Adipose tissue (tissue), 3 donors: ENCODE measurements around the gene GPRASP3. TPM values are rescaled to one million over a fixed set of nuclear protein-coding genes. Genes with fewer than 3 reads are reported as not detected.
A peak's percentile ranks its signal among the peaks of the same experiment; 100 is the strongest.
"Not testable (repeated sequence)": the region's sequence is repeated elsewhere in the genome, so short reads cannot be mapped to it uniquely, and the experiment has no call there.

Experiments used
- H3K27ac ChIP-seq: one replicate; pipeline ENCODE4 v1.5.1; 2013; ENCODE audit warnings: low read depth, low read length
- WGBS, 3 donors: extraction: QIAGEN DNeasy Blood & Tissue Kit; methylation state at CpG; one replicate each; pipeline ENCODE4 v1.1.7; 2013; 5-methylcytosine and 5-hydroxymethylcytosine counted together
- polyA plus RNA-seq, 3 donors: library from polyadenylated mRNA; stranded (reverse); fragments of 200-250 nt; gene quantifications; one replicate each; pipeline ENCODE4 v1.2.3, GENCODE V29; 2013
- donor health status: healthy with polysubstance abuse.
- donor health status: Bipolar disorder and iron deficiency.
- donor health status: healthy.

GPRASP3 gene
- polyA plus RNA-seq: 1 to 10 TPM; 1.1 to 2.1 (median 1.2) TPM

DNA sequence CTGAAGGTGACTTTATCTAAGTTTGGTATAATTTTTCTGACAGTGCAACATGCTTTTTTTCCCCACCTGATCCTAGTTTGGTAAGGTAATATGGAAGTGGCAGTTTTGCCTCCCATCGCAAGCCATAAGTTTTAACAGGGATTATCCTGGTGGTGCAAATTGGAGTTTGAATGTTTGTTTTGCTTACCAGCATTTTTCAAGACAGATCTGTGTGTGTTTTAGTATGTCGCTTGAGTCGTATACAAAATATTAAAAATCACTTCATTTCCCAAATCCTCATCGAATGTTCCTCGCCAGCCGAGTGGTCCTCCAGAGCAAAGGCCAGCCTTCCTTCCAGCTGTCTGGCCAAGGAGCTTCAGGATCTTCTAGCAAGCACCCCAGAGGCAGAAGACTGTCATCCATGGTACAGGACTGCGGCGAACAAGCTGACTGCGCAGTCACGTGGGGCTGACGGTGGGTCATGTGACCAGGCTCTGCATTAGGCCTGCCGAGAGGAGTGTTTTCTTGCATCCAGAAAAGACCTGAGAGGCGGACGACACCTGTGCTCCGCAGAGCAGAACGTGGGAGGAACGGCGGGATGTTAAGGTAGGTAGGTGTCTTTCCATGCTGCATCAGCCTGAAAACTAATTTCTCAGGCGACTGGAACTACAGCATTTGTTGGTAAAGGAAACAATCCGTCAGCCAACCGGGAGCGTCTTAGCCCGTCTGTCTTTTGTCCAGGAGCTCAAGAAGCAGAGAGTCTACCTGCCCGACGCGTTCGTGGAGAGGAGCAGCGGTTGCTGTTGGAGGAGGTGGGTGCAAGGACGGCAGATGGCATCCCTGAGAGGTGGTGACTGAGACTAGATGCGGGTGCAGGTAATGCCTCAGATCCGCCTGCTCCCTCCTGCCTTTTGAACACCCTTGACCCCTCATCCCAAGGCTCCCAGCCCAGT is at the start of gene GPRASP3:
GPRASP3 (plus strand) TSS at position 507 of the 932 bp plus-strand sequence. CDS start 28,253 bp downstream, outside the sequence.
- no peak within 1 kb of the TSS for H3K27ac ChIP-seq

DNA sequence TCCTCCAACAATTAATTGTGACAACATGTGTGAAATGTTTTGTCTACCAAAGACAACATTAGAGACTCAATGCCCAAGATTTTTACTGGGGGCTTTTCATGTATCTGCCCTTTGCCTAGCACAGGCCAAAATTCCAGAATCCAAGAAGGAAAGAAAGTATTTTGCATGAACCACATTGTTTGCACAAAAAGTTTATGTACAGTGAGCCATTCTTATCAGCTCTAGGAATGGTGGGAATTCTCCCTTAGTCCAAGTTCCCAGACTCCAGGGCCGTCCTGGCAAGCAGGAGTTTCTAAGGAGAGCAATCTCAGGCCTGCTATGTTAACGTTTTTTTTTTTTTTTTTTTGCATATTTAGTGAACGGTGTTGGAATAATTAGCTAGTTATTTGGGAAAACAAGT is 47.7 kb upstream of the GPRASP3 start:
- 26 to 50% (median 39%) methylated on average over 2 to 3 of the region's 3 CpGs for WGBS, 3 donors
- H3K27ac ChIP-seq: no peak overlapping the region

More for the DNA sequence above, at the start of gene GPRASP3:
- WGBS, 3 donors: 2 to 26% (median 4%) methylated on average over 31 of the region's 31 CpGs

DNA sequence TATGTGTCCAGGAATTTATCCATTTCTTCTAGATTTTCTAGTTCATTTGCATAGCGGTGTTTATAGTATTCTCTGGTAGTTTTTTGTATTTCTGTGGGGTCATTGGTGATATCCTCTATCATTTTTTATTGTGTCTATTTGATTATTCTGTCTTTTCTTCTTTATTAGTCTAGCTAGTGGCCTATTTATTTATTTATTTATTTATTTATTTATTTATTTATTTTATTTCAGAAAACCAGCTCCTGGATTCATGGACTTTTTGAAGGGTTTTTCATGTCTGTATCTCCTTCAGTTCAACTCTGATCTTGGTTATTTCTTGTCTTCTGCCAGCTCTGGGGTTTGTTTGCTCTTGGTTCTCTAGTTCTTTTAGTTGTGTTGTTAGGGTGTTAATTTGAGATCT is 43.1 kb upstream of the GPRASP3 start:
- not testable (repeated sequence) for H3K27ac ChIP-seq
- WGBS, 3 donors: 62 to 100% (median 93%) methylated on average over 1 of the region's 1 CpG

- 39 to 44% (median 43%) methylated on average over 2 of the region's 2 CpGs for WGBS, 3 donors
- no peak overlapping the region for H3K27ac ChIP-seq
Measured at GRCh38 chrX:102684772-102685520, 35.6 kb upstream of the GPRASP3 start.

- no peak overlapping the region for H3K27ac ChIP-seq
- 89 to 97% (median 95%) methylated on average over 3 of the region's 3 CpGs for WGBS, 3 donors
Measured at GRCh38 chrX:102694749-102695148, 25.8 kb upstream of the GPRASP3 start.

- no peak overlapping the region for H3K27ac ChIP-seq
Measured at GRCh38 chrX:102696306-102696705, 24.2 kb upstream of the GPRASP3 start.

DNA sequence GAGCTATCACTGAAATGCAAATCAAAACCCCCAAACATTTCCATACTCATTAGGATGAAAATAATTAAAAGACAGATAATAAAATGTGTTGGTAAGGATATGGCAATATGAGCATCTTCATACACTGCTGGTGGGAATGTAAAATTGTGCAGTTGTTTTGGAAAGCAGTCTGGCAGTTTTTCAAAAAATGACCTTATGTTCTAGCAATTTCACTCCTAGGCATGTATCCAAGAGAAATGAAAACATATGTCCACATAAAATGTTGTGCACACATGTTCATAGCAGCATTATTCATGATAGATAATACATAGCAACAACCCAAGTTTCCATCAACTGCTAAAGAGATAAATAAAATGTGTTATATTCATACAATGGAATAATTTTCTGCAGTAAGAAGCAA is 23.0 kb upstream of the GPRASP3 start:
- no peak overlapping the region for H3K27ac ChIP-seq

- no peak overlapping the region for H3K27ac ChIP-seq
- WGBS, 3 donors: 41 to 67% (median 48%) methylated on average over 2 of the region's 2 CpGs
Measured at GRCh38 chrX:102708900-102709299, 11.6 kb upstream of the GPRASP3 start.

DNA sequence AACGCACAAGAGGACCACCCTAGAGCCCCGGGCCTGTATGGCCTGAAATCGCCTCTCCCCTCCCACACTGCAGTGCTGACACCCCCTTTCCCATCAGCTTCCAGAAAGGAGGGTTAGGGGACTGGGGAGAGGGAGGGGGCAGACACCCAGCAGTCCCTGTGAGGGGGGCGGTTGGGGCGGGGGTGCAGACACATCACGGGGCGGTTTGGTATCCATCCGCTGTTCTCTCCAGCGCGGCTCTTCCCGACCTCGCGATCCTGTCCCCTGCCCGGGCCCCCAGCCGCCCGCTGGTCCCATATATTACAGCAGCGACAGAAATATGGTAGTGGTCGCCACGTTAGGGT is 8.7 kb upstream of the GPRASP3 start:
- WGBS, 3 donors: 5 to 26% (median 6%) methylated on average over 6 to 19 of the region's 19 CpGs
- no peak overlapping the region for H3K27ac ChIP-seq

DNA sequence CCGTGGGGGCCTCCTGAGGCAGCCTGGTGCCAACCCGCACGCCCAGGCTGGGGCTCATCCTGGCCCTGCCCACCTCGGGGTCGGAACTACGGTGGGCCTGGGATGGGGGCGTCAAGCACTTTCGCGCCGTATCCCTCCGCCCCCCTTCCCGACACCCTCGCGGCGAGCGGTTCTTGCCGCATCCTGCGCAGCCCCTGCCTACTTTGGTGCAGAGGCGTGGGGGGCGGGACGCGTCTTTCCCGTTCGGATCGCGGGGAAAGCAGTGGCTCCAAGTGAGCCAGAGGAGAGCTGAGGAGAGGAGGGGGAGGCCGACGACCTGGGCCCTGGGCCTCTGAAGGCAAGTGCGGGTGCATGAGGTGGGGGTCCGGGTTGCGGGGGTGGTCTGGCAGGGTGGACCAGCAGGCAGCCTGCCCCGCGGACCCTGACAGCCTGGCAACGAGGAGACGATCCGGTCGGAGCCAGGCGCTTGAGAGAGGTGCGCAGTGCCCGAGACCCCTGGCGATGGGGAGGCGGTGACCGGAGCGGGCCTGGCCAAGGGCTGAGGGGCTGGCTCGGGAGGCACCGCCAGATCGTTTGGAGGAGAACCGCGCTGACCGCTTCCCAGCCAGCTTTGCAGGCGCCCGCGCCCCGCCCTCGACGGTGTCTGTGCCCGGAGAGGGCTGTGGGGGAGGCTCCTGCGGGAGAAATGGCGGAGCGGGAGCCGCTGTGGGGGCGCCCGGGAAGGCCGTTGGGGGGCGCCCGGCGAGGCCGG is 8.2 kb upstream of the GPRASP3 start, which contains the start of gene GPRASP2:
GPRASP2 (plus strand) TSS at position 233 of the 751 bp plus-strand sequence. CDS start 2,422 bp downstream, outside the sequence.
- WGBS, 3 donors: 0 to 33% (median 0%) methylated on average over 23 to 66 of the region's 68 CpGs
- peak within 1 kb of the TSS; percentile 66 for H3K27ac ChIP-seq

DNA sequence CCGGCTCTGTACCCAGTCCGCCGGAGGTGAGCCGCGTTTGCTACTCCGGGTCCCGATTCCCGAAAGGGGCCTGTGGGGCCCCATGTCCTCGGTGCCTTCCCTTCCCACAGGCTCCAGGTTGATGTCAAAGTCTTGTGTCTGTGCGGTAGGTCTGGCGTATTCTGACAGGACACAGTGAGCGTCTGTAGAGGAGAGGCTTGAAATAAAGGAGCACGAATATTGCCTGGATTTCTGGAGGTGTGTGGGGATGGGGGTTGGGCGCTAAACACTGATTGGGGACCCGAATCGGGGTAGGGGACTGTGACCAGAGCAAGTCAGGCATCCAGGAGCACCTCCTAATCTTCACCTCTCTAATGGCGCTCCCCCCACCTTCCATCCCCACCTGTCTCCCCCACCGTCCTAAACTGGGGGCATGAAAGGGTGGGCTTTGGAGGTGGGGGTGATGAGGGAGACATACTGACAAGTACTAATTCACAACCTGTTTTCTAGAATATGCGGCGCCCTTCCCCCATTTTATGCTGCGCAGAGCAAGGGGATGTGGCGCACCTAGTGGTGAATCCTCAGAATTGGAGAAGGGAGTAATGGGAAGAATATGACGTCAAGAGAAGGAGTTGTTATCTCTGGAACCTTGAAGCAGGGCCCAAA is 7.4 kb upstream of the GPRASP3 start:
- 1 to 30% (median 3%) methylated on average over 14 to 23 of the region's 23 CpGs for WGBS, 3 donors
- H3K27ac ChIP-seq: peak overlapping the region; percentile 66

GRCh38 chrX:102714994-102715393 is 5.5 kb upstream of the GPRASP3 start:
- WGBS, 3 donors: 72 to 84% (median 74%) methylated on average over 6 of the region's 6 CpGs
- no peak overlapping the region for H3K27ac ChIP-seq

DNA sequence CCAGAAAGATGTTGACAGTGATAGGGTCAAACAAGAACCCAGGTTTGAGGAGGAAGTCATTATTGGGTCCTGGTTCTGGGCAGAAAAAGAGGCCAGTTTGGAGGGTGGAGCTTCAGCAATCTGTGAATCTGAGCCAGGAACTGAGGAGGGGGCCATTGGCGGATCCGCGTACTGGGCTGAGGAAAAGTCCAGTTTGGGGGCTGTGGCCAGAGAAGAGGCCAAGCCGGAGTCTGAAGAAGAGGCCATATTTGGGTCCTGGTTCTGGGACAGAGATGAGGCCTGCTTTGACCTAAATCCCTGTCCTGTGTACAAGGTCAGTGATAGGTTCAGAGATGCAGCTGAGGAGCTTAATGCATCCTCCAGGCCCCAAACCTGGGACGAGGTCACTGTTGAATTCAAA is 4.6 kb upstream of the GPRASP3 start:
- 92 to 98% (median 92%) methylated on average over 5 of the region's 5 CpGs for WGBS, 3 donors
- H3K27ac ChIP-seq: no peak overlapping the region

- 44 to 60% (median 46%) methylated on average over 2 to 7 of the region's 7 CpGs for WGBS, 3 donors
Measured at GRCh38 chrX:102721169-102721506, 595 bp downstream of the GPRASP3 start.

GRCh38 chrX:102723456-102723855 is 2.9 kb downstream of the GPRASP3 start:
- 50 to 100% (median 93%) methylated on average over 1 of the region's 1 CpG for WGBS, 3 donors
- H3K27ac ChIP-seq: no peak overlapping the region

More at GRCh38 chrX:102721169-102721506, 595 bp downstream of the GPRASP3 start:
- H3K27ac ChIP-seq: not testable (repeated sequence)

GRCh38 chrX:102727761-102728160 is 7.2 kb downstream of the GPRASP3 start:
- 44 to 92% (median 92%) methylated on average over 1 of the region's 1 CpG for WGBS, 3 donors

DNA sequence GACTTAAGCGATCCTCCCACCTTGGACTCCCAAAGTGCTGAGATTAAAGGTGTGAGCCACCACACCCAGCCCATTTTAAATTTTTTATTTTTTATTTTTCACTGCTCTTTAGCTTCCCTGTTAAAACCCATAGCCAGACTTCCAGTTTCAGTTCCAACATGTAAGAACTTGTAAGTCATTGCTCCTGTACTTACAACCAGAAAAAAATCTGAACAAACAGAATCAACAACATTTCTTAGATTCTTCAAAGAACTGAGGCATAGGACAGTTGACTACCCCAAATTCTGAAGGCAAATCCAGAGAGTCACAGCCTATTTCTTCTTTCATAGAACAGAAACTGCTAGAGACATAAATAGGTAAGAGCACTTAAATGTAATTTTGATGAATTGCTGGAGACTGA is 8.1 kb downstream of the GPRASP3 start:
- 92 to 95% (median 92%) methylated on average over 1 of the region's 1 CpG for WGBS, 3 donors
- no peak overlapping the region for H3K27ac ChIP-seq

More at GRCh38 chrX:102727761-102728160, 7.2 kb downstream of the GPRASP3 start:
- no peak overlapping the region for H3K27ac ChIP-seq

GRCh38 chrX:102739657-102740056 is 19.1 kb downstream of the GPRASP3 start:
- WGBS, 3 donors: 66 to 77% (median 74%) methylated on average over 7 of the region's 7 CpGs
- no peak overlapping the region for H3K27ac ChIP-seq
